ENCODE measurements around the gene VWA3B. TPM values are rescaled to one million over a fixed set of nuclear protein-coding genes. Genes with fewer than 3 reads are reported as not detected.
A peak's percentile ranks its signal among the peaks of the same experiment; 100 is the strongest.

Gene VWA3B
- total RNA-seq, 1 donor from 2014 or later = not detected

- peaks cover 2% of the 10 kb centered on the region for H3K9me3 Mint-ChIP-seq
- no peaks in the 10 kb centered on the region for H3K4me1 Mint-ChIP-seq
- H3K27me3 Mint-ChIP-seq (ENCODE audit: low read depth) = no peaks in the 10 kb centered on the region
- DNase-seq (ENCODE audit: low read depth, low spot score) = peak; percentile 55
- H3K27ac Mint-ChIP-seq (ENCODE audit: unreplicated experiment) = no peak overlapping the region
- peak; percentile 81 for TF ChIP-seq CTCF (conservative IDR thresholded peaks at IDR 0.05)
- H3K36me3 Mint-ChIP-seq (ENCODE audit: low read depth) = no peaks in the 10 kb centered on the region
- H3K4me3 Mint-ChIP-seq = no peak overlapping the region
Observed at GRCh38 chr2:98269274-98269673, 182.3 kb downstream of the VWA3B start.

- peaks cover 2% of the 10 kb centered on the region for H3K9me3 Mint-ChIP-seq
- H3K27ac Mint-ChIP-seq (ENCODE audit: unreplicated experiment) = peak overlapping the region; percentile 4
Observed at GRCh38 chr2:98269830-98270229, 182.9 kb downstream of the VWA3B start.

GRCh38 chr2:98277162-98277859, 190.3 kb downstream of the VWA3B start:
- peaks cover 3% of the 10 kb centered on the region for H3K36me3 Mint-ChIP-seq (ENCODE audit: low read depth)
- H3K27me3 Mint-ChIP-seq (ENCODE audit: low read depth) = no peaks in the 10 kb centered on the region
- no peaks in the 10 kb centered on the region for H3K9me3 Mint-ChIP-seq
- H3K27ac Mint-ChIP-seq (ENCODE audit: unreplicated experiment) = no peak overlapping the region
- no peak overlapping the region for H3K4me3 Mint-ChIP-seq
- H3K4me1 Mint-ChIP-seq = peaks cover 37% of the 10 kb centered on the region
- TF ChIP-seq CTCF (conservative IDR thresholded peaks at IDR 0.05) = no peak
- no peak for DNase-seq (ENCODE audit: low read depth, low spot score)

More at GRCh38 chr2:98269830-98270229, 182.9 kb downstream of the VWA3B start:
- H3K36me3 Mint-ChIP-seq (ENCODE audit: low read depth) = no peaks in the 10 kb centered on the region
- no peak for DNase-seq (ENCODE audit: low read depth, low spot score)
- no peak for TF ChIP-seq CTCF (conservative IDR thresholded peaks at IDR 0.05)
- H3K4me3 Mint-ChIP-seq = no peak overlapping the region
- no peaks in the 10 kb centered on the region for H3K4me1 Mint-ChIP-seq
- no peaks in the 10 kb centered on the region for H3K27me3 Mint-ChIP-seq (ENCODE audit: low read depth)

GRCh38 chr2:98278074-98278473, 191.1 kb downstream of the VWA3B start:
- H3K4me3 Mint-ChIP-seq = no peak overlapping the region
- no peak for TF ChIP-seq CTCF (conservative IDR thresholded peaks at IDR 0.05)
- no peaks in the 10 kb centered on the region for H3K27me3 Mint-ChIP-seq (ENCODE audit: low read depth)
- no peak overlapping the region for H3K27ac Mint-ChIP-seq (ENCODE audit: unreplicated experiment)
- peaks cover 37% of the 10 kb centered on the region for H3K4me1 Mint-ChIP-seq
- peaks cover 3% of the 10 kb centered on the region for H3K36me3 Mint-ChIP-seq (ENCODE audit: low read depth)
- no peak for DNase-seq (ENCODE audit: low read depth, low spot score)
- H3K9me3 Mint-ChIP-seq = no peaks in the 10 kb centered on the region

- Mint-ChIP-seq H3K36me3 (ENCODE audit: low read depth) (peaks cover 3% of the 10 kb centered on the region), H3K27me3 (ENCODE audit: low read depth) (no peaks in the 10 kb centered on the region), H3K4me1 (peaks cover 37% of the 10 kb centered on the region), H3K9me3 (peaks cover 3% of the 10 kb centered on the region), H3K27ac (ENCODE audit: unreplicated experiment) (peak overlapping the region; percentile 79), H3K4me3 (no peak overlapping the region)
- no peak for TF ChIP-seq CTCF (conservative IDR thresholded peaks at IDR 0.05)
- no peak for DNase-seq (ENCODE audit: low read depth, low spot score)
Observed at GRCh38 chr2:98280376-98281102, 193.6 kb downstream of the VWA3B start.

Data from neural crest cell (in vitro differentiated cells).